ENCODE measurements around the gene CX3CL1.
"Not testable (repeated sequence)": the region's sequence is repeated elsewhere in the genome, so short reads cannot be mapped to it uniquely, and the experiment has no call there.

CX3CL1 gene

DNA sequence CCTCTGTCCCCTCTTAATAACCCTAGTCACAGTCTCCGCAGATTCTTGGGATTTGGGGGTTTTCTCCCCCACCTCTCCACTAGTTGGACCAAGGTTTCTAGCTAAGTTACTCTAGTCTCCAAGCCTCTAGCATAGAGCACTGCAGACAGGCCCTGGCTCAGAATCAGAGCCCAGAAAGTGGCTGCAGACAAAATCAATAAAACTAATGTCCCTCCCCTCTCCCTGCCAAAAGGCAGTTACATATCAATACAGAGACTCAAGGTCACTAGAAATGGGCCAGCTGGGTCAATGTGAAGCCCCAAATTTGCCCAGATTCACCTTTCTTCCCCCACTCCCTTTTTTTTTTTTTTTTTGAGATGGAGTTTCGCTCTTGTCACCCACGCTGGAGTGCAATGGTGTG, 8.1 kb upstream of the CX3CL1 start:
- no peak overlapping the region for H3K4me3 ChIP-seq

DNA sequence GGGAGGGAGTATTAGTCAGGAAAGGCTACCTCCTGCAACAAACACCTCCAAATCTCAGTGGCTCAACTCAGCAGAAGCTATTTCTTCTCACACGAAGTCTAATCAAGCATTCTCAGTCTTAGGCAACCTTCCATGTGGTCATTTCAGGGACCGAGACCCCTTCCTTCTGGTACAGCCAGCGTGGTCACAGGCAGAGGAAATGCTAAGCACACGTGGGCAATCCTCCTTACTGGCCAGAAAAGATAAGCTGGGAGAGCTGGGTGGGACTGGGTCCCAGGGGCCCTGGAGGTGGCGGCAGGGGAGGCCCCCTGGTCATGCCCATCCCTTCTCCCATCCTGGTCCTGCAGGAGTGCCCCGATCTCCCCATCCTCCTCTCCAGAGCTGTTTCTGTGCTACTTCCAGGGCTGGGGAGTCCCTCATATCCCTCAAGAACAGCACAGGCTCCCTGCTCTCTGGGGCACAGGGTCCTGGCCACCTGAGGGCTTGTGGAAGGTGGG, 5.7 kb upstream of the CX3CL1 start:
- H3K27me3 ChIP-seq (ENCODE audit: low read depth), result no peaks in the 10 kb centered on the region
- in situ Hi-C loops (cut with MboI; ENCODE audit: low sequenced_read_pairs), result no loop called here
- H3K4me1 ChIP-seq, result no peaks in the 10 kb centered on the region
- no peak overlapping the region for H3K4me3 ChIP-seq
- no peak for DNase-seq (ENCODE audit: low spot score in 2 of 2)
- H3K9me3 ChIP-seq, result no peaks in the 10 kb centered on the region
- H3K36me3 ChIP-seq (replicated peaks), result no peaks in the 10 kb centered on the region

More for the DNA sequence above, 8.1 kb upstream of the CX3CL1 start:
- H3K9me3 ChIP-seq, result no peaks in the 10 kb centered on the region
- H3K27me3 ChIP-seq (ENCODE audit: low read depth), result no peaks in the 10 kb centered on the region
- H3K36me3 ChIP-seq (replicated peaks), result no peaks in the 10 kb centered on the region
- H3K4me1 ChIP-seq, result no peaks in the 10 kb centered on the region
- no peak for DNase-seq (ENCODE audit: low spot score in 2 of 2)
- in situ Hi-C loops (cut with MboI; ENCODE audit: low sequenced_read_pairs), result no loop called here

- in situ Hi-C loops (cut with MboI; ENCODE audit: low sequenced_read_pairs), result no loop called here
- no peaks in the 10 kb centered on the region; the same call in 1 of the 2 replicates for H3K4me1 ChIP-seq
- no peak overlapping the region for H3K4me3 ChIP-seq
- H3K9me3 ChIP-seq, result no peaks in the 10 kb centered on the region
- no peaks in the 10 kb centered on the region for H3K27me3 ChIP-seq (ENCODE audit: low read depth)
- no peaks in the 10 kb centered on the region for H3K36me3 ChIP-seq (replicated peaks)
- no peak for DNase-seq (ENCODE audit: low spot score in 2 of 2)
Observed at GRCh38 chr16:57367116-57367752, 5.1 kb upstream of the CX3CL1 start.

GRCh38 chr16:57371494-57372371, 557 bp upstream of the CX3CL1 start:
- Histone ChIP-seq H3K4me1 (peaks cover 4% of the 10 kb centered on the region; the same call in 1 of the 2 replicates), H3K9me3 (no peaks in the 10 kb centered on the region), H3K36me3 (replicated peaks) (no peaks in the 10 kb centered on the region), H3K4me3 (no peak overlapping the region), H3K27me3 (ENCODE audit: low read depth) (no peaks in the 10 kb centered on the region)
- DNase-seq (ENCODE audit: low spot score in 2 of 2), result no peak
- in situ Hi-C loops (cut with MboI; ENCODE audit: low sequenced_read_pairs), result no loop called here

GRCh38 chr16:57373117-57373947, 1.0 kb downstream of the CX3CL1 start:
- H3K27me3 ChIP-seq (ENCODE audit: low read depth), result no peaks in the 10 kb centered on the region
- in situ Hi-C loops (cut with MboI; ENCODE audit: low sequenced_read_pairs), result no loop called here

DNA sequence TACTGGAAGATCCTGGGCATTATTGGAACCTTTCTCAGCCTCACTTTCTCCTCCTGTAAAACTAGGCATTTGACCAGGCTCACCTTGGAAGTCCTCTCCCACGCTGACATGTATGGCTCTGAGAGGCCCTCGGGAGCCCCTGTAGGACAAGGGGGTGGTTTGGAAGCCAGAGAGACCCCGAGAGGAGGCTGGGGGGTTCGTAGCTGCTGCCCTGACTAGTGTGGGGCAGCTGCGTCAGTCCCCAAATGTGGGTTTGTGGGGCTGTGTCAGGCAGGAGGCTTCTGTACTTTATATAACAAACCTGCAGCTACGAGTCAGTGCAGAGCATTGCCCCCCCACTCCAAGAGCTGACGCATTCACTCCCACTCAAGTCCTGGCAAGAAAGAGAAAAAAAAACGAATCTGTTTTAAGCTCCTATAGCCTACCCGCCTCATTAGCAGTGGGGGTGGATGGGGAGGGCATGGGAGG, 1.8 kb downstream of the CX3CL1 start:
- Histone ChIP-seq H3K4me3 (no peak overlapping the region), H3K9me3 (no peaks in the 10 kb centered on the region), H3K36me3 (replicated peaks) (no peaks in the 10 kb centered on the region), H3K4me1 (peaks cover 4% of the 10 kb centered on the region; the same call in 1 of the 2 replicates), H3K27me3 (ENCODE audit: low read depth) (no peaks in the 10 kb centered on the region)
- in situ Hi-C loops (cut with MboI; ENCODE audit: low sequenced_read_pairs), result no loop called here
- DNase-seq (ENCODE audit: low spot score in 2 of 2), result no peak

More at GRCh38 chr16:57373117-57373947, 1.0 kb downstream of the CX3CL1 start:
- Histone ChIP-seq H3K4me3 (no peak overlapping the region), H3K4me1 (peaks cover 4% of the 10 kb centered on the region; the same call in 1 of the 2 replicates), H3K9me3 (no peaks in the 10 kb centered on the region), H3K36me3 (replicated peaks) (no peaks in the 10 kb centered on the region)
- DNase-seq (ENCODE audit: low spot score in 2 of 2), result no peak

DNA sequence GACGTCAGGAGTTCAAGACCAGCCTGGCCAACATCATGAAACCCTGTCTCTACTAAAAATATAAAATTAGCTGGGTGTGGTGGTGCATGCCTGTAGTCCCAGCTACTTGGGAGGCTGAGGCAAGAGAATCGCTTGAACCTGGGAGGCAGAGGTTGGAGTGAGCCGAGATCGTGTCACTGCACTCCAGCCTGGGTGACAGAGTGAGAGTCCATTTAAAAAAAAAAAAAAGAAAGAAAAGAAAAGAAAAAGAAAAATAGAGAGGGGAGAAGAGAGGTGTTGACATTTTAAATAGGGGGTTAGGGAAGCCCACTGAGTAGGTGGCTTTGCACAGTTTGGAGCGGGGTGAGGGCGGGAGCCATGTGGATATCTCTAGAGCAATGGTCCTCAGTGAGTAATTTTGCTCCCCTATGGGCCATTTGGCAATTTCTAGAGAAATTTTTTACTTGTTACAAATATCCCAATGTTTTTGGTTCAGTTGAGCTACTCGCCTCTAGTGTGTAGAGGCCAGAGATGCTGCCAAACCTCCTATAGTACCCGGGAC, 2.7 kb downstream of the CX3CL1 start:
- H3K36me3 ChIP-seq (replicated peaks); in situ Hi-C loops (cut with MboI; ENCODE audit: low sequenced_read_pairs); H3K9me3 ChIP-seq; DNase-seq (ENCODE audit: low spot score in 2 of 2); H3K27me3 ChIP-seq (ENCODE audit: low read depth); H3K4me1 ChIP-seq; H3K4me3 ChIP-seq: not testable (repeated sequence)

DNA sequence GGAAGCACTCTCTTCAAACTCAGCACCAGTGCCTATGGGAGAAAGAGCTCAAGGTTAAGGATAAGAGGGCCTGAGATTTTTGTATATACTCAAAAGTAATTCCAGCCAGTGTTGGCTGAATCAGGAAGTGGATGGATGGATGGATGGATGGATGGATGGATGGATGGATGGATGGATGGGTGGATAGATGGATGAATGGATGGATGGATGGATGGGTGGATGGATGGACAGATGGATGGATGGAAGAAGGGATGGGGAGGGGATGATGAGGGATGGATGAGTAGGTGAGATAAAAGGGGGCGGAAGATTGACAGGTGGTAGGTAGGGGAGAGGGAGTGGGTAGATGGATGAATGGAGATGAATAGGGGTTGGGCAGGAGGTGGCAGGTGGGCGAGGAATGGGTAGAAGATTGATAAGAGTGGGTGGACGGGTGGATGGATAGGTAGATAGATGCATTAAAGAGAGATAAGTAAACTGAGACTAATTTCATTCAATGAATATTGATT, 4.1 kb downstream of the CX3CL1 start:
- H3K27me3 ChIP-seq (ENCODE audit: low read depth), result no peaks in the 10 kb centered on the region
- DNase-seq (ENCODE audit: low spot score in 2 of 2), result no peak
- H3K36me3 ChIP-seq (replicated peaks), result no peaks in the 10 kb centered on the region
- H3K4me1 ChIP-seq, result peaks cover 4% of the 10 kb centered on the region; the same call in 1 of the 2 replicates
- H3K4me3 ChIP-seq, result no peak overlapping the region
- H3K9me3 ChIP-seq, result no peaks in the 10 kb centered on the region
- in situ Hi-C loops (cut with MboI; ENCODE audit: low sequenced_read_pairs), result no loop called here

GRCh38 chr16:57377080-57377841, 5.0 kb downstream of the CX3CL1 start:
- in situ Hi-C loops (cut with MboI; ENCODE audit: low sequenced_read_pairs), result no loop called here
- Histone ChIP-seq H3K27me3 (ENCODE audit: low read depth) (no peaks in the 10 kb centered on the region), H3K4me1 (peaks cover 4% of the 10 kb centered on the region; the same call in 1 of the 2 replicates), H3K9me3 (no peaks in the 10 kb centered on the region), H3K4me3 (no peak overlapping the region), H3K36me3 (replicated peaks) (no peaks in the 10 kb centered on the region)
- DNase-seq (ENCODE audit: low spot score in 2 of 2), result no peak

DNA sequence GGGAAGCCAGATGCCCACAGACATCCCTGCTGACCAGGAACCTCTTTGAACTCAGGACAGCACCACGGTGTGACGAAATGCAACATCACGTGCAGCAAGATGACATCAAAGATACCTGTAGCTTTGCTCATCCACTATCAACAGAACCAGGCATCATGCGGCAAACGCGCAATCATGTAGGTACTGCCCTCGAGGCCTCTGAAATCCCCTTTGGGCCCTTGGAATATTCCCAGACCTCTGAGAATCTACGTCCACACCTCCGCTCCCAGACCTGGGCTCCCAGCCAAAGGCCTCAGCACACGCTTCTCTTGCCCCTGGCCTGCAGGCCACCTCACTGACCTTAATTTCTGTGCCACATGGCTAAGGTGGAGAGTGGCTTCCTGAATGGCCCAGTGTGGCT, 7.3 kb downstream of the CX3CL1 start:
- H3K4me1 ChIP-seq, result no peaks in the 10 kb centered on the region; the same call in 1 of the 2 replicates
- no peaks in the 10 kb centered on the region for H3K36me3 ChIP-seq (replicated peaks)
- DNase-seq (ENCODE audit: low spot score in 2 of 2), result no peak
- in situ Hi-C loops (cut with MboI; ENCODE audit: low sequenced_read_pairs), result no loop called here
- no peaks in the 10 kb centered on the region for H3K27me3 ChIP-seq (ENCODE audit: low read depth)
- H3K4me3 ChIP-seq, result no peak overlapping the region
- no peaks in the 10 kb centered on the region for H3K9me3 ChIP-seq

GRCh38 chr16:57380671-57381462, 8.6 kb downstream of the CX3CL1 start:
- in situ Hi-C loops (cut with MboI; ENCODE audit: low sequenced_read_pairs), result no loop called here
- no peak overlapping the region for H3K4me3 ChIP-seq
- DNase-seq (ENCODE audit: low spot score in 2 of 2), result no peak
- H3K9me3 ChIP-seq, result no peaks in the 10 kb centered on the region
- H3K4me1 ChIP-seq, result no peaks in the 10 kb centered on the region; the same call in 1 of the 2 replicates
- H3K27me3 ChIP-seq (ENCODE audit: low read depth), result no peaks in the 10 kb centered on the region
- H3K36me3 ChIP-seq (replicated peaks), result no peaks in the 10 kb centered on the region

Measured in HAP-1 (cell line).